Transverse colon (tissue), 4 donors: ENCODE data around the gene FKBP2.

Source experiments
- POLR2AphosphoS5 ChIP-seq, 3 donors: sonication (generic); formaldehyde crosslinking; IDR thresholded peaks; one replicate each; pipeline ENCODE4 v1.6.1; 2016; ENCODE audit warnings: antibody characterized with exemption in 3 of 3
- TF ChIP-seq, protein P1 (sequence below), 5 experiments: fragments of 200-600 bp in 3 of 5; fragments of 450-650 bp in 2 of 5; sonication (generic) in 3 of 5; IDR thresholded peaks; 1 replicate in 2 of 5; 2 replicates in 3 of 5; pipeline ENCODE4 v1.5.1; 2016 to 2017; ENCODE audit warnings: antibody characterized with exemption in 5 of 5, inconsistent platforms in 3 of 5, mild to moderate bottlenecking in 2 of 5, moderate library complexity in 1 of 5

DNA sequence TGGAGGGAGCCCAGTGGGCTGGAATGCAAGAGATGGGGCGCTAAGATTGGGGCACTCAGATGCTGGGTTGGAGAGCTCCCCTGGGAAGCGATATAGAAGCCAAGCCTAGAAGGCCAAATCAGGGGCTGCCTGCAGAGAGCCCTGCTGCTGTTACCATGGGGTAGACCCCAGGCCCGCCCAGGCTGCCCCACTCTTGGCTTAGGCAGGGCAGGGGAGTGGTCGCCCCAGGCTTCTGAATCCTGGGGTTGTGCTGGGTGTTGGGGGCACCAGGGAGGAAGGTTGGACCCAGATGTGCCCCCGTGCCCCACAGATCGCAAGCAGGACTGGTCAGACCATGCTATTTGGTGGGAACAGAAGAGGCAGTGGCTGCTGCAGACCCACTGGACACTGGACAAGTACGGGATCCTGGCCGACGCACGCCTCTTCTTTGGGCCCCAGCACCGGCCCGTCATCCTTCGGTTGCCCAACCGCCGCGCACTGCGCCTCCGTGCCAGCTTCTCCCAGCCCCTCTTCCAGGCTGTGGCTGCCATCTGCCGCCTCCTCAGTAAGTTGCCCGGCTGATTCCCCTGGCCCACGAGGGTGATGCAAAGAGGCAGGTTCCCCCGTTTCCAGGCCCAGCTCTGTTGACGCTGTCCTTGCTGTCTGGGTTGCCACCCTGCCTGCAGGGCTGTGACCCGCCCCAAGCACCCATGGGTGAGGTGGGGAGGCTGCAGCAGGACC is 30.4 kb upstream of the FKBP2 start:
- TF ChIP-seq POLR2AphosphoS5 (IDR thresholded peaks at IDR 0.05), result no peak
- TF ChIP-seq, protein P1, sequence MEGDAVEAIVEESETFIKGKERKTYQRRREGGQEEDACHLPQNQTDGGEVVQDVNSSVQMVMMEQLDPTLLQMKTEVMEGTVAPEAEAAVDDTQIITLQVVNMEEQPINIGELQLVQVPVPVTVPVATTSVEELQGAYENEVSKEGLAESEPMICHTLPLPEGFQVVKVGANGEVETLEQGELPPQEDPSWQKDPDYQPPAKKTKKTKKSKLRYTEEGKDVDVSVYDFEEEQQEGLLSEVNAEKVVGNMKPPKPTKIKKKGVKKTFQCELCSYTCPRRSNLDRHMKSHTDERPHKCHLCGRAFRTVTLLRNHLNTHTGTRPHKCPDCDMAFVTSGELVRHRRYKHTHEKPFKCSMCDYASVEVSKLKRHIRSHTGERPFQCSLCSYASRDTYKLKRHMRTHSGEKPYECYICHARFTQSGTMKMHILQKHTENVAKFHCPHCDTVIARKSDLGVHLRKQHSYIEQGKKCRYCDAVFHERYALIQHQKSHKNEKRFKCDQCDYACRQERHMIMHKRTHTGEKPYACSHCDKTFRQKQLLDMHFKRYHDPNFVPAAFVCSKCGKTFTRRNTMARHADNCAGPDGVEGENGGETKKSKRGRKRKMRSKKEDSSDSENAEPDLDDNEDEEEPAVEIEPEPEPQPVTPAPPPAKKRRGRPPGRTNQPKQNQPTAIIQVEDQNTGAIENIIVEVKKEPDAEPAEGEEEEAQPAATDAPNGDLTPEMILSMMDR (IDR thresholded peaks at IDR 0.05), result no peak
